Natural killer cell (primary cell): ENCODE results near the gene SAPCD2. TPM values are rescaled to one million over a fixed set of nuclear protein-coding genes. Genes with fewer than 3 reads are reported as not detected.
A peak's percentile ranks its signal among the peaks of the same experiment; 100 is the strongest.

Experiments
- ATAC-seq, 3 donors: fragments of 150-1000 bp in 2 of 3; fragments of 200-7000 bp in 1 of 3; cut with Tn5 transposase; 1 replicate in 1 of 3; 2 replicates in 2 of 3; pipeline ENCODE4 v1.10.0; 2021; ENCODE audit warnings: mild to moderate bottlenecking in 2 of 3, moderate library complexity in 2 of 3
- DNase-seq, 2 donors: peaks; one replicate each; pipeline versions ENCODE4 v3.0.0 to v3.0.0-alpha.2; 2013 to 2021; ENCODE audit warnings: mixed read lengths in 1 of 2
- H3K27ac ChIP-seq: one replicate; pipeline ENCODE4 v1.5.1; 2013; ENCODE audit warnings: mild to moderate bottlenecking, low read length
- H3K27me3 ChIP-seq: one replicate; pipeline ENCODE4 v1.6.1; 2013; ENCODE audit warnings: low read length; ENCODE audit not compliant: control insufficient read depth, insufficient read depth
- H3K36me3 ChIP-seq: one replicate; pipeline ENCODE4 v1.6.1; 2013; ENCODE audit warnings: low read length; ENCODE audit not compliant: control insufficient read depth, insufficient read depth
- H3K4me1 ChIP-seq: one replicate; pipeline ENCODE4 v1.6.1; 2013; ENCODE audit warnings: low read length; ENCODE audit not compliant: control insufficient read depth, insufficient read depth
- H3K4me3 ChIP-seq: one replicate; pipeline ENCODE4 v1.5.1; 2013; ENCODE audit warnings: low read length
- H3K9me3 ChIP-seq: one replicate; pipeline ENCODE4 v1.6.1; 2013; ENCODE audit warnings: low read length; ENCODE audit not compliant: control insufficient read depth, insufficient read depth
- H3K27ac Mint-ChIP-seq, 2 donors: one replicate each; pipeline ENCODE4 v1.8.0; 2022; ENCODE audit warnings: mild to moderate bottlenecking in 2 of 2, mixed read lengths in 2 of 2, moderate library complexity in 1 of 2
- H3K27me3 Mint-ChIP-seq, 2 donors: one replicate each; pipeline ENCODE4 v1.8.0; 2022; ENCODE audit warnings: low read depth in 2 of 2, mixed read lengths in 2 of 2
- H3K36me3 Mint-ChIP-seq: one replicate; pipeline ENCODE4 v1.8.0; 2022; ENCODE audit warnings: mixed read lengths
- H3K4me1 Mint-ChIP-seq, 2 donors: one replicate each; pipeline ENCODE4 v1.8.0; 2022; ENCODE audit warnings: mixed read lengths in 2 of 2
- H3K4me3 Mint-ChIP-seq: one replicate; pipeline ENCODE4 v1.8.0; 2022; ENCODE audit warnings: mild to moderate bottlenecking, moderate library complexity, mixed read lengths
- H3K9me3 Mint-ChIP-seq, 2 donors: one replicate each; pipeline ENCODE4 v1.8.0; 2022; ENCODE audit warnings: mixed read lengths in 2 of 2
- CTCF ChIP-seq: fragments of 200-600 bp; IDR thresholded peaks from one replicate; pipeline ENCODE4 v1.8.0; 2022; ENCODE audit warnings: antibody characterized with exemption
- WGBS: methylation state at CpG from one replicate; pipeline ENCODE4 v1.1.7; 2013; ENCODE audit warnings: missing lambda C conversion rate; ENCODE audit not compliant: insufficient coverage; 5-methylcytosine and 5-hydroxymethylcytosine counted together
- intact Hi-C: fragments of 100-400 bp; cut with micrococcal nuclease; formaldehyde crosslinking; loops from one replicate; pipeline ENCODE4 v1.14.2; 2022
- total RNA-seq, 4 donors: library from RNA; stranded (reverse); fragments of 120-200 nt in 1 of 4; gene quantifications; one replicate each; pipeline versions ENCODE4 v1.2.3 to v1.2.4, GENCODE V29; 2013 to 2022

The SAPCD2 gene
- total RNA-seq, 3 donors from 2014 or later (not counting 1 experiment from before 2014, with no cell fraction given): 0.59 to 2.6 (median 1.0) TPM

- no peak for ATAC-seq
- WGBS: 95% methylated on average over 31 of the region's 31 CpGs
- intact Hi-C loops: no loop called here
- H3K27me3 ChIP-seq: no peaks in the 10 kb centered on the region
- no peaks in the 10 kb centered on the region for H3K27me3 Mint-ChIP-seq
- no peak overlapping the region for H3K4me3 ChIP-seq
- no peaks in the 10 kb centered on the region for H3K9me3 ChIP-seq
- no peak overlapping the region for H3K4me3 Mint-ChIP-seq
- TF ChIP-seq CTCF: no peak
- peaks cover 55% of the 10 kb centered on the region for H3K36me3 ChIP-seq
- peak overlapping the region; percentile 93 to 97 for H3K27ac Mint-ChIP-seq
- peak overlapping the region; percentile 69 for H3K27ac ChIP-seq
- no peaks in the 10 kb centered on the region for H3K9me3 Mint-ChIP-seq
- DNase-seq: no peak
- peaks cover 9 to 14% of the 10 kb centered on the region in 2 donors for H3K4me1 Mint-ChIP-seq
- no peaks in the 10 kb centered on the region for H3K36me3 Mint-ChIP-seq
- peaks cover 24% of the 10 kb centered on the region for H3K4me1 ChIP-seq
Observed at GRCh38 chr9:137096785-137097546, 26.6 kb upstream of the SAPCD2 start.

GRCh38 chr9:137095664-137096517 is 25.5 kb upstream of the SAPCD2 start:
- H3K4me1 Mint-ChIP-seq: peaks cover 9 to 14% of the 10 kb centered on the region in 2 donors
- H3K27me3 ChIP-seq: no peaks in the 10 kb centered on the region
- H3K36me3 ChIP-seq: peaks cover 50% of the 10 kb centered on the region
- H3K9me3 Mint-ChIP-seq: no peaks in the 10 kb centered on the region
- no peaks in the 10 kb centered on the region for H3K27me3 Mint-ChIP-seq
- intact Hi-C loops: no loop called here
- H3K4me1 ChIP-seq: peaks cover 24% of the 10 kb centered on the region
- H3K4me3 Mint-ChIP-seq: peak overlapping the region; percentile 86
- ATAC-seq (peak; percentile 94 to 96 (median 95)), DNase-seq (peak; percentile 73 to 94)
- H3K27ac Mint-ChIP-seq: peak overlapping the region; percentile 93 to 97
- TF ChIP-seq CTCF: peak; percentile 54
- peak overlapping the region; percentile 2 for H3K4me3 ChIP-seq
- peak overlapping the region; percentile 69 for H3K27ac ChIP-seq
- 65% methylated on average over 29 of the region's 30 CpGs for WGBS
- H3K9me3 ChIP-seq: no peaks in the 10 kb centered on the region
- no peaks in the 10 kb centered on the region for H3K36me3 Mint-ChIP-seq

GRCh38 chr9:137089232-137089947 is 19.0 kb upstream of the SAPCD2 start:
- intact Hi-C loops: no loop called here

More at GRCh38 chr9:137089232-137089947, 19.0 kb upstream of the SAPCD2 start:
- Histone ChIP-seq H3K4me3 (no peak overlapping the region), H3K9me3 (no peaks in the 10 kb centered on the region), H3K36me3 (peaks cover 16% of the 10 kb centered on the region), H3K27ac (no peak overlapping the region), H3K27me3 (no peaks in the 10 kb centered on the region), H3K4me1 (peaks cover 18% of the 10 kb centered on the region)
- Mint-ChIP-seq H3K9me3 (no peaks in the 10 kb centered on the region), H3K27ac (peak overlapping the region; percentile 21 to 76), H3K27me3 (no peaks in the 10 kb centered on the region), H3K4me3 (no peak overlapping the region), H3K4me1 (peaks cover 15 to 29% of the 10 kb centered on the region in 2 donors), H3K36me3 (no peaks in the 10 kb centered on the region)
- ATAC-seq (no peak), DNase-seq (no peak)
- TF ChIP-seq CTCF: no peak
- 91% methylated on average over 11 of the region's 11 CpGs for WGBS
